CD4-positive, alpha-beta T cell treated with Interleukin-4 for 1 hour (primary cell): Measurements from ENCODE around the gene RAP1A.
"Not testable (repeated sequence)": the region's sequence is repeated elsewhere in the genome, so short reads cannot be mapped to it uniquely, and the experiment has no call there.

ENCODE experiments used
- DNase-seq, 2 donors: peaks; one replicate each; pipeline ENCODE4 v3.0.0-alpha.2; 2020 to 2022

Gene RAP1A

GRCh38 chr1:111671852-111672251 is 52.3 kb downstream of the RAP1A start:
- DNase-seq: no peak

- DNase-seq: no peak
Observed at GRCh38 chr1:111672331-111672730, 52.7 kb downstream of the RAP1A start.

- DNase-seq: no peak
Observed at GRCh38 chr1:111677604-111678003, 58.0 kb downstream of the RAP1A start.

GRCh38 chr1:111679541-111679940 is 60.0 kb downstream of the RAP1A start:
- no peak for DNase-seq

- not testable (repeated sequence) for DNase-seq
Observed at GRCh38 chr1:111680212-111680800, 60.7 kb downstream of the RAP1A start.

GRCh38 chr1:111685293-111686153 is 65.9 kb downstream of the RAP1A start:
- DNase-seq: not testable (repeated sequence)

- DNase-seq: no peak
Observed at GRCh38 chr1:111690306-111690617, 70.7 kb downstream of the RAP1A start.

- no peak for DNase-seq
Observed at GRCh38 chr1:111691886-111692285, 72.3 kb downstream of the RAP1A start.

GRCh38 chr1:111695801-111696200 is 76.2 kb downstream of the RAP1A start:
- peak in 1 of 2 donors; percentile 14 for DNase-seq

- no peak for DNase-seq
Observed at GRCh38 chr1:111696330-111696729, 76.7 kb downstream of the RAP1A start.

- no peak for DNase-seq
Observed at GRCh38 chr1:111699268-111699667, 79.7 kb downstream of the RAP1A start.

- no peak for DNase-seq
Observed at GRCh38 chr1:111702504-111703050, 83.0 kb downstream of the RAP1A start.

- no peak for DNase-seq
Observed at GRCh38 chr1:111704240-111704639, 84.7 kb downstream of the RAP1A start.

- no peak for DNase-seq
Observed at GRCh38 chr1:111704776-111705175, 85.2 kb downstream of the RAP1A start.

- DNase-seq: no peak
Observed at GRCh38 chr1:111705841-111706240, 86.3 kb downstream of the RAP1A start.

GRCh38 chr1:111706921-111707320 is 87.3 kb downstream of the RAP1A start:
- DNase-seq: no peak

GRCh38 chr1:111707906-111708305 is 88.3 kb downstream of the RAP1A start:
- no peak for DNase-seq

GRCh38 chr1:111709986-111710385 is 90.4 kb downstream of the RAP1A start:
- DNase-seq: no peak

- no peak for DNase-seq
Observed at GRCh38 chr1:111716333-111716732, 96.7 kb downstream of the RAP1A start.

- DNase-seq: no peak
Observed at GRCh38 chr1:111717450-111717849, 97.9 kb downstream of the RAP1A start.

- no peak for DNase-seq
Observed at GRCh38 chr1:111719135-111719534, 99.5 kb downstream of the RAP1A start.

GRCh38 chr1:111719674-111720132 is 100.1 kb downstream of the RAP1A start:
- DNase-seq: no peak

GRCh38 chr1:111720274-111720976 is 100.8 kb downstream of the RAP1A start:
- DNase-seq: no peak
